Activated effector memory CD4-positive, alpha-beta T cell treated with Interleukin-2 at 50 U/mL for 16 hours (primary cell): ENCODE results near the gene CYP4A22.
"Not testable (repeated sequence)": the region's sequence is repeated elsewhere in the genome, so short reads cannot be mapped to it uniquely, and the experiment has no call there.

Experiments used
- DNase-seq: peaks from one replicate; pipeline ENCODE4 v3.0.0-alpha.2; 2020

The CYP4A22 gene

GRCh38 chr1:47186267-47187185, 49.3 kb downstream of the CYP4A22 start:
- no peak for DNase-seq

GRCh38 chr1:47187231-47187925, 50.1 kb downstream of the CYP4A22 start:
- no peak for DNase-seq

DNA sequence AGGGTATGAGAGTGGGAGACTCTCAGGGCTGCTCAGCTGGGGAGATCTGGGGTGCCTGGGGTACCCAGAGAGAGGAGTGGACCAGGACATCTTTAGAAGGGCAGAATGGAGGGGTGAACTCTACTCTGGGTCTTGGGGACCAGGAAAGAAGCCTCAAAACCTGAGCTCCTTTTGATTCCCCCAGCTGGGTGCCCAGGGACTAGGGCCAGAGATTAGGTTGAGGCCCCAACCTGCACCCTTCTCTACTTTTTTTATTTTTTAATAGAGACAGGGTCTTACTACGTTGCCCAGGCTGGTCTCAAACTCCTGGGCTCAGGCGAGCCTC, 50.6 kb downstream of the CYP4A22 start:
- no peak for DNase-seq

GRCh38 chr1:47188791-47189785, 51.8 kb downstream of the CYP4A22 start:
- no peak for DNase-seq

DNA sequence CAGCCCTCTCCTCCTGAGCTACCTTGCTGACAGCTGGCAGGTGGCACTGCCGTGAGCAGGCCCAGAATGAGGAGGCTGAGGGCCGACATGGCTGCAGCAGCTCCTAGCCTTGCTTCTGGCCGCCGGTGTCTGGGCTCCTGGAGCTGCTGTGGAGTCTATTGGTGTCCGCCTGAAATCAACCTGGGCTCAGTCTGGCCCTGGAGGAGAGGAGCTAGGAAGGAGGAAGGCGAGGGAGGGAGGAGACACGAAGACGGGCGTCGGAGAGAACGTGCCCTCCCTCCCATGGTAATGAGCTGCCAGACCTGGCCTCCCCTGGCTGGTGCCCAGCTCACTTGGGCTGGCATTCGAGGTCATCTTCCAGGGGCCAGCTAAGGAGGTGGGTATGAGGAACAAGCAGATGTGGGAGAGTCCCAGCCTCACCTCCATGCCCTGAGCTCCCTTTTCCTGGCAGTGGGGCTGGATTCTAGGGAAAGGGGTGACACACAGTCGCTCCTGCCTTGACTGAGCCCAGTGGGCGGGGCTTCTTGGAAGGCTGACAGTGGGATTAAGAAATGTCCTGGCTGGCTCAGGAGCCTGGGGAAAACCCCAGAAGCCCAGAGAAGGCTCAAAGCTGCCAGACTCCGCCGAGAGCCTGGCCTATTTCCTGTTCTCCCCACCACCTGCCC, 52.7 kb downstream of the CYP4A22 start, which contains the start of gene PDZK1IP1:
Gene PDZK1IP1 (minus strand): TSS at position 193 of the 665 bp plus-strand sequence. CDS start 104 bp downstream, at position 89.
- no peak for DNase-seq

DNA sequence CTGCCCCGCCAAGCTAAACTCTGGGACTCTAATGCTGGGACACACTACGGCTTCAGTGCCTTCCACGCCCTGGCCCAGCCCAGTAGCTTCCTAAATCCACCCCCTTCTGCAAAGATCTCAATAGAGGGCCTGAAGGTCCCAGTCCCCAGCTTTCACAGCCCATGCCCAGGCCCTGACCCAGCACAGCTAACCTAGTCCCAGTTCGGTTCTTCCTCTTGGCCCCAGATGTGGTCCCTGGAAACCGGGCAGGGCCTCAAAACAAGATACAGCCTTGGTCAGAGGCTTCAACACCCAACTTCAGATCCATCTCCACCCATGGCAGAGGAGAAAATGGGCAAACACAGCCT, 53.2 kb downstream of the CYP4A22 start:
- DNase-seq: no peak

- DNase-seq: no peak
Observed at GRCh38 chr1:47190857-47191256, 53.6 kb downstream of the CYP4A22 start.

GRCh38 chr1:47191940-47192457, 54.8 kb downstream of the CYP4A22 start:
- no peak for DNase-seq

DNA sequence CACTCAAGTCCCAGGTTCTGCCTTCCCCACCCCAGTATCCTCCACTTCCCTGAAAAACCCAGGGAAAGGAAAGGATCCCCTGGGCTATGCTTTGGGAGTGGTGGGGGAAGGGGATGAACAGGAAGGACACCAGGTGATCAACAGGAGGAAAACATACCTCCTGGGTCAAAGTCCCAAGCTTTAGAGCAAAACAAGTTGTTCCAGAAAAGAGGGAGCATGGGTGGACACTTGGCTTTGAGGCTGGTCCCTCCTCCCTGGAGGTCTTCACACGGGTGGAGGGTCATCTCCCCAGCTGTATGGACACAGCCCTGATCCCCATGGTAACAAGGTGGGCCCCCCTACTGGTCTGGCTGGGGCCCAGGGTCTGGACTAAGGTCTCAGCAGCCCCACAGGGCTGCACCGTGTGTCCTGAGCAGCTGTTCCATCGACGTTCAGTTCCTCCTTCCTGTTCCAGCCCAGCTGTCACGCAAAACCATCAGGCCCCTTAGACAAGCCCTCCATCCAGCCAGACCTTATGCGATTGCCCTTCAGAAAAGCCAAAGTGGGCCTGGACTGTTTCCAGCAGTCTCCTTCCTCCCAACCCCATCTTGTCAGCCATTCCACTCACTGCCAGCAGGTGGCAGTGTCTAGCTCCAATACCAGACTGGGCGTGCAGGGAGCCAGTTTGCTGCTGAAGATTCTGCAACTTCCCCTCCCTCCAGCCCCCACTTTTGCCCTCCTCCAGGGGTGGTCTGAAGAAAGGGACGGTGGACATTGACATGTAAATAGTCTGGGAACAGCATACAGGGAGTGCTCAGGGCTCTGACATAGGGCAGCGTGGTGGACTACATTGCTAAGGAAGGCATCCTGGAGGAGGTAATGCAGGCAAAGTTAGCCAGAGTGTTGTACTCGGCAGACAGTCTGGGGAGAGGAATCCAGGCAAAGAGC, 55.5 kb downstream of the CYP4A22 start:
- peak; percentile 46 for DNase-seq

- not testable (repeated sequence) for DNase-seq
Observed at GRCh38 chr1:47193496-47193895, 56.3 kb downstream of the CYP4A22 start.

DNA sequence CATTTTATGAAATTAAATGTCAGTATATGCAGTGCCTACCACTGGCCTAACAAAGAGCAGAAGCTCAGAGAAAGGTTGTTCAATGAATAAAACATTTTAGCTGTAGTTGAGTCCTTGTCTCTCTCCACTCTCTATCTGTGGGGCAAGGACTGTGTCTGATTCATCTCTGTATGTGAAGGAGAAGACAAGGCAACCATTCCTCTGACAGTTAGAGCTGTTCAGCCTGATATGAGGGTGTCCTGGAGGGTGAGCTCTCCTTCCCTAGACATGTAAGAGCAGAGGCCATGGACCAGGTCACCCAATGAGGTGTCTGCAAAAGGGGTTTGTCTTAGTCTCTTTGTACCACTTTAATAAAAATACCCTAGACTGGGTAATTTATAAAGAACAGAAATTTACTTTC, 57.1 kb downstream of the CYP4A22 start:
- no peak for DNase-seq

- DNase-seq: not testable (repeated sequence)
Observed at GRCh38 chr1:47195981-47196380, 58.7 kb downstream of the CYP4A22 start.

DNA sequence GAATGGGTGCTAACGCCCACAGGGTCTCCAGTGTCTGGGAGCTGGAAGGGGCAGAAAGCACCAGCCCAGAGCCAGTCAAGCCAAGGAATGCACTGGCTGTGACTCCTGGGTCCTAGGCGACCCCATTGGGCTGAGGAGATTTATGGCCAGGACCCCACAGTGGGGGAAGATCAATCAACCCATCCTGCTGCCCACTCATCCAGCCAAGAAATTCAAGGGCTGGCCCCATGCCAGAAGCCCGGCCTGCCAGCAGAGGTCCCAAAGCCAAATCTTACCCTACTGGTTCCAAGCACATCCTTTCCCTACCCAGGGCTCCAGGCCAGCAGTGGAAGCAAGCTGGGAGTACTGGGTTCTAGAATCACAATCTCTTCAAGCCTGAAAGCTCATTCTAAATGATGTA, 59.4 kb downstream of the CYP4A22 start:
- no peak for DNase-seq

- DNase-seq: no peak
Observed at GRCh38 chr1:47198214-47198613, 61.0 kb downstream of the CYP4A22 start.
